ENCODE results near the gene DXO.
"Not testable (repeated sequence)": the region's sequence is repeated elsewhere in the genome, so short reads cannot be mapped to it uniquely, and the experiment has no call there.

The DXO gene

DNA sequence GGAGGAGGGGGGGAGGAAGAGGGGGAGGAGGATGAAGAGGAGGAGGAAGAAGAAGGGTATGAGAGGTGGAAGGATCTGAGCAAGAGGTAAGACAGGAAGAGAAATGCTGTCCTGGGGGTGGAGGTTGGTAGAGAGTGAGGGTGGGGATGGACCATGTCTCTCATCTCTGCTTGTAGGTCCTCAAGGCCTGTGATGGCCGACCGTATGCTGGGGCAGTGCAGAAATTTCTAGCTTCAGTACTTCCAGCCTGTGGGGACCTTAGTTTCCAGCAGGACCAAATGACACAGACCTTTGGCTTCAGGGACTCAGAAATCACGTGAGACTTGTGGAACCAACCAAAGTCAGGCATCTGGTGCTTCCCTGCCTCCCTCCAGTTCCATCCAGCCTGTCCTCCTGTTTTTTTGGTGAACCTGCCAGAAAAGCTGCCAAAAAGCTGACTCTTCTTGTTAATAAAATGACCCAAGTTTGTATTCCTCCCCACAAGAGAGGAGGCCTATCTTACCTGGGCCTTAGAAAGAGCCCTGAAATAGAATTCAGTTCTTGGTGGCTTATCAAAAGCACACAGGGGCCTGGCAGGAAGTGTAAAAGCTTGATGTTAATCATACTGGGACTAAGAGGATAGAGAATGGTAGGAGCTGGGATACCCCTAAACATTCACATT is 7.4 kb upstream of the DXO start:
- no peak for DNase-seq (ENCODE audit: low read depth)

DNA sequence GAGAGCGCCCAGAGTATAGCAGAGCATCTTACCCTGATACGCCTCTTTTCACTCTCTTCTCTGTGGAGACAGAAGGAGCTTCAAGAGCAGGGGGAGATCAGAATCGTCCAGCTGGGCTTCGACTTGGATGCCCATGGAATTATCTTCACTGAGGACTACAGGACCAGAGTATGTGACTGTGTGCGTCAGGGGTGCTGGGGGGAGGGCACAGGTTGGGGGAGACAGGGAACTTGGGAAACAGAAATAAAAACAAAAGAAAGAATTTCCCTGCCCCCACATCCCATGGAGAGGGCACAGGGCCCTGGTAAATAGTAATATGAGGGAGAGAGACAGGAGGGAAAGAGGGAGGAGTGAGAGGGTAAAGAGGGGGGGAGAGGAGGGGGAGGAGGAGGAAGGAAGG is 6.9 kb upstream of the DXO start:
- no peak for DNase-seq (ENCODE audit: low read depth)

DNA sequence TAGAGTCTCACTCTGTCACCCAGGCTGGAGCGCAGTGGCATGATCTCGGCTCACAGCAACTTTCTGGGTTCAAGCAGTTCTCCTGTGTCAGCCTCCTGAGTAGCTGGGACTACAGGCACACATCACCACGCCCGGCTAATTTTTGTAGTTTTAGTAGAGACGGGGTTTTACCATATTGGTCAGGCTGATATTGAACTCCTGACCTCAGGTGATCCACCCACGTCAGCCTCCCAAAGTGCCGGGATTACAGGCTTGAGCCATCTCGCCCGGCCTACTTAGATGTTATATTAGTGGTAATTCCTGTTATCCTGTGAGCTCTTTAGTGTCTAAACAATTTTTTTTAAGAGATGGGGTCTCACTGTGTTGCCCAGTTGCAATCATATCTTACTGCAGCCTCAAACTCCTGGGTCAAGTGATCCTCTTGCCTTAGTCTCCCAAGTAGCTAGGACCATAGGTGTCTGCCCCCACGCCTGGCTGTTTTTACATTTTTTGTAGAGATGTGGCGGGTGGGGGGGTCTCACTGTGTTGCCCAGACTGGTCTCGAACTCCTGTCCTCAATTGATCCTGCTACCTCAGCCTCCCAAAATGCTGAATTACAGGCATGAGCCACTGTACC is 6.0 kb upstream of the DXO start:
- DNase-seq (ENCODE audit: low read depth), result no peak

DNA sequence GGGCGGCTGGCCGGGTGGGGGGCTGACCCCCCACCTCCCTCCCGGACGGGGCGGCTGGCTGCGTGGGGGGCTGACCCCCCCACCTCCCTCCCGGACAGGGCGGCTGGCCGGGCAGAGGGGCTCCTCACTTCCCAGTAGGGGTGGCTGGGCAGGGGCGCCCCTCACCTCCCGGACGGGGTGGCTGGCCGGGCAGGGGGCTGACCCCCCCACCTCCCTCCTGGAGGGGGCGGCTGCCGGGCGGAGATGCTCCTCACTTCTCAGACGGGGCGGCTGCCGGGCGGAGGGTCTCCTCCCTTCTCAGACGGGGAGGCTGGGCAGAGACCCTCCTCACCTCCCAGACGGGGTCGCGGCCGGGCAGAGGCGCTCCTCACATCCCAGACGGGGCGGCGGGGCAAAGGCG is 4.1 kb upstream of the DXO start:
- not testable (repeated sequence) for DNase-seq (ENCODE audit: low read depth)

DNA sequence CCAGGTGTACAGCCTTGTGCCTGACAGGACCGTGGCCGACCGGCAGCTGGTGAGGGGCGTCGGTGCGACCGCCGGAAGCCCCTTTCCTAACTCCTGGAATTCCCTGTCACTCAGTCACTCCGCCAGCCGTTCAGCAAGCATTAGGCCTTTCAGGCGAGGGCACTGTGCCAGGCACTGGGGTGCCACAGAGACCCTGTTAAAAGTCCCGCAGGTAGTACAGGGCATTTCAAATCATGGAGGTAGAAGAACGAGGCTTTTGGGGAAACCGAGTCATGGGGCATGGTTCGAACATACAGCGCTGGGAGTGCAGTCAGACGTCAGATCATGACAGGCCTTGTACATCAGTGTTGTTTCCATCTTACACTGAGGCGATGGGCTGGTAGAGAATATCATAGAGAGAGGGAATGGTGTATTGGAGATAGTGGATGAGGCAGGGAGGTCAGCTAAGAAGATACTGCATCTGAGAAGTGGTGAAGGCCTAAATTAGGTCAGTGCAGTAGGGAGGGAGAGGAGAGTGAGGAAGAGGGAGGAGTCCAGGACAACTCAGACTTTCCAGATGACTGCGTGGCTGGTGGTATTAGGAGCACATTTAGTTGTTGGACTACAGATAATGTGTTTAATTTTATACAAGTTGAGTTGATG is 892 bp upstream of the DXO start:
- no peak for DNase-seq (ENCODE audit: low read depth)

DNA sequence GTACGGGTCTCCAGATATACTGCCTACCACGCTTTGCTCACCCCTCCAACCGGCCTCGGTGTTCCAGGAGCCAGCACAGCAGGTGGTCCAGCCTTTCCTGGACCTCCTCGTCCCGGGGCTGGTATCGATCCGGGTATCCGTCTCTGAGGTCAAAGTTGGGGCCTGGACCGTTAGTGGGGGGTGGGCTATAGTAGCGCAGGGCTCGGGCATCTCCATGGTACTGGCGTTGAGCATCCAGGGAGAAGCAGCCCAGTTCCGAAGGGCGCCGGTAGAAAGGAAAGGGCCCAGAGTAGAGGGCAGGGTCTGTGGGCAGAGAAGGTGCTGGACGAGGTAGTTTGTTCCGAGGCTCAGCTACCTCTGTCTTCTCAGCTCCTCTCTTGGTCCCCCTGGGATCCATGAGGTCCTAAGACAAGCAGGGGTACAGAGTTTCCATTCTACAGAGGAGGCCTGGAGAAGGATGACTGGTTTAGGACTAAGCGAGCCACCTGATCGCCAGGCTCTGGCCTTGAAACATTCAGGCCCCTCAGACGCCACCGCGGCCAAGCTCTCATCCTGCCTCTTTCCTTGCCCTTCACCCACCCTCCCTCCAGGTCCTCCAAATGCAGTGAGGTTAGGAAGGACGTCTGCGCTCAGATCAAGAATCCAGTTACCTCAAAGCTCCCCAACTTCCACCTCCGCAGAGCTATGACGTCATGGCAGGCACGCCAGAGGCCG is 502 bp downstream of the DXO start:
- no peak for DNase-seq (ENCODE audit: low read depth)

DNA sequence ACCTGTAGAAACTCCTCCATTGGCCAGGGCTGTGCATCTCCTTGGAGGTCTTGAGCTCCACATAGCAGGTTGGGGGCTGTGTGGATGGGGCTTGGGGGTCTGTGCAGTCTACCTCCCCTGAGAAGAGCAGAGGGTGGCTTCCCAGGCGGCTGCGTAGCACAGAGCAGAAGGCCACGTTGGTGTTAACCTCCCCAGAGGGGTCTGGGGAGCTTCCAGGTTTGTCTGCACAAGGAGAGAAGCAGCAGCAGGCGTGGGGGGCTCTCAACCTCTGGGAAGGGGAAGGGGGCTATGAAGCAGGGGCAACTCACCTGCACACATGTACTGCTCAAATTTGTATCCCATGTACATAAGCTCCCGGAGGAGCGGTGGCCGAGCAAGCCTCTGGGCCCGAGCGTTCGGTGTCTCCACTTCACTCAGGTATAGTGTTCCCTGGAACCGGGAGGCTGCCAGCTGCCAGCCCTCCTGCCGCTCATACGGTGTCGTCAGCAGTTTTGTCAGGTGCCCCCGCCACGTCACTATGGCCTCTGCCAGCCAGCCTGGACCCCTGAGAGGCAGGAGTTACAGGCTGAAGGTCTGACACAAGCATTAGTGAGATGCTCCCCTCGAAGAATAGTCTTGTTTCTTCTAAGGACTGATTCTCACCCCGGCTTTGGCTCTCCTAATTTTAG is 1.2 kb downstream of the DXO start:
- no peak for DNase-seq (ENCODE audit: low read depth)

DNA sequence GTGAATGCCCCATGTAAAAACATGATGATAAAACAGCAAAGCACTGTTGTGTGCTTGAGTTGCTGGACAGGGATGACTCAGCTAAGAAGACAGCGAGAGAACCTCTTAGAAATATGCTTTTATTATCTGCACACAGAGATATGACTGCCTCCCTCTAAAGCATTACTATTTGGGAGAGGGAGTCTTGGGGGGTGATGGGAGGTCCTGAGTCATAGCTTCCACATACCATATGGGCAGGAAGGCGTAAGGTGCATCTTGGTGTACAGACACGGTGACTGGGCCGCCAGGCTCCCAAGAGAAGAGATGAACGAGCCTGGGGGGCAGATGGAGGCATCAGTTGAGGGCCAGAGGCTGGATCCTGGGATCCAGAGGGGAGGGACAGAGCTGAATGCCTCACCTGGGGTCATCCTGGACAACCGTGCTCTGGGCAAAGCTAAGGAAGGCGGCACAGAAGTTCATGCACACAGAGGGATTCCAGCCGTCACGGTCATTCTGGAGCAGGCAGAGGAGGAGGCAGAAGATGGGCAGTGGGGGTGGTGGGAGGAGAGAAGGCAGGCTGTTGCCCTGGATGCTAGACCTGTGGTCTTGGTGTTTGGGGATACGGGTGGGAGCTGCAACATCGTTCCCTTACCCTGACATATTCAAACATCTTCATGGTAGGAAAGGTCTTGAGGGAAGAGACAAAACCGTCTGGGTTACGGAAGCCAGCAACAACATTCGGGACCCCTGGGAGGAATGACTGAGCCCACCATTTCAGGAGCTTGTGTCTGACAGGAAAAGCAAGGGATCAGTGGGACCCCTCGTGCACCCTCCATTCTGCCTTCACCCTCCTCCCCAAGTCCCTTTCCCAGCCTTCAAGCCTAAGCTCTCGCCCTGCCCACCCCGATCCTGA is 2.0 kb downstream of the DXO start:
- DNase-seq (ENCODE audit: low read depth), result no peak

DNA sequence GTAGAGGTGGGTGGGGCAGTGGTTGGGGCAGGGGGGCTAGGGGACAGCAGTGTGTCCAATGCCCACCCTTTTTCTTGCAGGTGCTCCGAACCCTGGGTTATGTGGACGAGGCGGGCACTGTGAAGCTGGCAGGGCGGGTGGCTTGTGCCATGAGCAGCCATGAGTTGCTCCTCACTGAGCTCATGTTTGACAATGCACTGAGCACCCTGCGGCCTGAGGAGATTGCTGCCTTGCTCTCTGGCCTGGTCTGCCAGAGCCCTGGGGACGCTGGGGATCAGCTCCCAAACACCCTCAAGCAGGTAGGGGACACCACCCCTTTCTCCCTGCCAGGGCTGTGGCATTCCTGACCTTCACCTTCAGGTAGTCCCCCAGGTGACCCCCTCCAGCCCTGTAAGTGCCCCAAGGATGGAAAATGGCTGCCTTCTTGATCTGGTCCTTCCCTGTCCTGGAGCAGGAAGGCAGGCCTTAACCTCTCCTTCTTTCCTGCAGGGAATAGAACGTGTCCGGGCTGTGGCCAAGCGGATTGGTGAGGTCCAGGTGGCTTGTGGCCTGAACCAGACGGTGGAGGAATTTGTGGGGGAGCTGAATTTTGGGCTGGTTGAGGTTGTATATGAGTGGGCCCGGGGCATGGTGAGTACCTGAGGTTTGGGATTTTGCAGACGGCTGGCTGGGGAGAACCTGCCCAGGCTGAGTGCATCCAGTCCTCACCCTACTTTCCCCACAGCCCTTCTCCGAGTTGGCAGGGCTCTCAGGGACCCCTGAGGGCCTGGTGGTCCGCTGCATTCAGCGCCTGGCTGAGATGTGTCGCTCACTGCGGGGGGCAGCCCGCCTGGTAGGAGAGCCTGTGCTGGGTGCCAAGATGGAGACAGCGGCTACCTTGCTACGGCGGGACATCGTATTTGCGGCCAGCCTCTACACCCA is 2.9 kb downstream of the DXO start:
- DNase-seq (ENCODE audit: low read depth), result no peak

DNA sequence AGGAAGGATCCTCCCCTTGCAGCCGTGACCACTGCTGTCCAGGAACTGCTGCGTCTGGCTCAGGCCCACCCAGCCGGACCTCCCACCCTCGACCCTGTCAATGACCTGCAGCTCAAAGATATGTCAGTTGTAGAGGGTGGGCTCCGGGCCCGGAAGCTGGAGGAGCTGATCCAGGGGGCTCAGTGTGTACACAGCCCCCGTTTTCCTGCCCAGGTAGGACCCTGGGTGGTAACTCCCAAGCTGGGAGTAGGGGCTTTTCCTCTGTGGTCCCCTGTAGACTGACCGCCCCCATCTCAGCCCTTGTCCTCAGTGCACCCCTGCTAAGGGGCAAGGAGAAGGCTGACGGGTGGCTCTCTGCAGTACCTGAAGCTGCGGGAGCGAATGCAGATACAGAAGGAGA is 3.6 kb downstream of the DXO start:
- DNase-seq (ENCODE audit: low read depth), result no peak

DNA sequence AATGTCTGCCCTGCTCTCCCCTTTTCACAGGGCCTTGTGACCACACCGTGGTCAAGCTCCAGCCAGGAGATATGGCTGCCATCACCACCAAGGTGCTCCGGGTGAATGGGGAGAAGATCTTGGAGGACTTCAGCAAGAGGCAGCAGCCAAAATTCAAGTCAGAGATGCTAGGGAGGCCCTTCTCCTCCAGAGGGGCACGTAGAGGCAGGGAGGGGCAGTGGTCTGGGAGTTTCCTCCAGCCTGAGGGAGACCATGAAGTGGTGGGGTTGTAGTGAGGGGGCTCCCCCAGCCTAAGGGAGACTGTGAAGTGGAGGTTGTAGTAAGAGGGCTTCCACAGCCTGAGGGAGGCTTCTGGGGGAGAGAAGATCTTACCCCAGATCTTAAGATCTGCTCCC is 4.0 kb downstream of the DXO start:
- no peak for DNase-seq (ENCODE audit: low read depth)

DNA sequence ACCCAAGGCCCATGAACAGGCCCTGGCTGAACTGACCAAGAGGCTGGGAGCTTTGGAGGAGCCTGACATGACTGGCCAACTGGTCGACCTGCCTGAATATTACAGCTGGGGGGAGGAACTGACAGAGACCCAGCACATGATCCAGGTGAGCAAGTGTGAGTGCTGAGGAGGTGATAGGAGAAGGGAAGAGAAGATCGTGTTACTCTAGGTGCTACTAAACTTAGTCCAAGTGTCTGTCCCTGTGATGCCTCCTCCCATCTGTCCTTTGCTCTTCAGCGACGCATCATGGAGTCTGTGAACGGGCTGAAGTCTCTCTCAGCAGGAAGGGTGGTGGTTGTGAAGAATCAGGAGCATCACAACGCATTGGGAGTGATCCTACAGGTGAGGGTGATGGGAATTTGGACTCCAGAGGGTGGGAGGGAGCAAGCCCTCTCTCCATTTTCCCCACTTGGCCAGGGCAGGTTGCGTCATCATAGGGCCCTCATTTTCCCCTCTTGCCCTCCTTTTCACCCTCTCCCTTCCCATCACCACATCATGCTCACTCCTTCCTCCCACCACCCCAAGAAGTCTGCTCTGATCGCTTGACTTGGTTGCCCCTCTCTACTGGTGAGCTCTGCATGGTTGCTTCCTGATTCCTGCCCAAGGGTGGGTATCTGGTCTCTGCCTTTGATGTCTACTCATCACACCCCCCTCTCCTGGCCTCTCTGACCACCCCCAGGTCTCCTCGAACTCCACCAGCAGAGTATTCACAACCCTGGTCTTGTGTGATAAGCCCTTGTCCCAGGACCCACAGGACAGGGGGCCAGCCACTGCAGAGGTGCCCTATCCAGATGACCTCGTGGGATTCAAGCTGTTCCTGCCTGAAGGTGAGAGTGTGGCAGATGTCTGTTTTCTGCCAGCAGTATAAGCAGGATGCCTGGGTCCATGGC is 4.7 kb downstream of the DXO start:
- DNase-seq (ENCODE audit: low read depth), result no peak

DNA sequence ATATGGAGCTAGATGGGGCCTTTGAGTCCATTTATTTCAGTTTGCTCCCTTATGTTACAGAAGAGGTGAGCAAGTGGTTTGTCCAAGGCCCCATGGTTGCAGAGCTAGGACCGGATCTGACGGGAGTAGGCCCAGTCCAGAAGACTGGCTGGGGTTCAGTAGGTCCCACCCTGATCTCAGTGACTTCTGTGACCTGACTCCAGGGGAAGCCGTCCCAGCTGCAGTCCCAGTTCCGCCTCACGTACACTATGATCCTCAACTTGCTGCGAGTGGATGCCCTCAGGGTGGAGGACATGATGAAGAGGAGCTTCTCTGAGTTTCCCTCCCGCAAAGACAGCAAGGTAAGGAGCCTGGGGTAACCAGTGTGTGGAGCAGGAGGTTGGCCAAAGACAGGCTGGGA is 5.4 kb downstream of the DXO start:
- DNase-seq (ENCODE audit: low read depth), result no peak

DNA sequence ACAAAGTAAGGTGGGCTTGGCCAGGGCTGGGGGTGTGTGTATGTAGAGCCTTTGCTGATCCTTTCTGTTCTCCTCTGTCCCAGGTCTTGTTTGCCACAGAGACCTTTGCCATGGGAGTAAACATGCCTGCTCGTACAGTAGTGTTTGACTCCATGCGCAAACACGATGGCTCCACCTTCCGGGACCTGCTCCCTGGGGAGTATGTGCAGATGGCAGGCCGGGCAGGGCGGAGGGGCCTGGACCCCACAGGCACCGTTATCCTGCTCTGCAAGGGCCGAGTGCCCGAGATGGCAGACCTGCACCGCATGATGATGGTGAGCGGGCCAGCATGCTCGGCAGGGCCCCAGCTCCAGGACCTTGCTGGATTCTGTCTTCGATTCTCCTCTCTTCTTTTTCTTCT is 6.2 kb downstream of the DXO start:
- DNase-seq (ENCODE audit: low read depth), result no peak

DNA sequence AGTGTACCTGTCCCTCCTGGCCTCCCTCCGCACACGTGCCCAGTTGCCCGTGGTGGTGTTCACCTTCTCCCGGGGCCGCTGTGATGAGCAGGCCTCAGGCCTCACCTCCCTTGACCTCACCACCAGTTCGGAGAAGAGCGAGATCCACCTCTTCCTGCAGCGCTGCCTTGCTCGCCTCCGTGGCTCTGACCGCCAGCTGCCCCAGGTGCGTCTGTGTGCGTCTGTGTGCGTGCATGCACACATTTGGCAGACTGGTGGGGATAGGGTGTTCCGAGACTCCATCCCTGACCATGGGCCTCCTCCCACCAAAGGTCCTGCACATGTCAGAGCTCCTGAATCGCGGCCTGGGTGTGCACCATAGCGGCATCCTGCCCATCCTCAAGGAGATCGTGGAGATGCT is 8.0 kb downstream of the DXO start:
- DNase-seq (ENCODE audit: low read depth), result no peak

DNA sequence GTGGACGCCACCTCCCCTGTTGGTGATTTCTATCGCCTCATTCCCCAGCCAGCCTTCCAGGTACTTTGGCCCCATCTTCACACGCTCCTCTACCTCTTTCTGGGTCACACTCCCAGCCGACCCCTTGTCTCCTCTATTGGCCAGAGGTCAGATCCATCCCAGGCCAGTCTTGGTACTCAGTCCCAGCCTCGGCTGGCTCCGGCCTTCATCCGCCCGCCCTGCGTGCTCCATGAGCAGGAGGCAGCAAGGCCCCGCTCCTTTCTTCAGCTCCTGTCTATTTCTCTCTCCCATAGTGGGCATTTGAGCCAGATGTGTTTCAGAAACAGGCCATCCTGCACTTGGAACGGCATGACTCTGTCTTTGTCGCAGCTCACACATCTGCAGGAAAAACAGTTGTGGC is 10.3 kb downstream of the DXO start:
- no peak for DNase-seq (ENCODE audit: low read depth)

DNA sequence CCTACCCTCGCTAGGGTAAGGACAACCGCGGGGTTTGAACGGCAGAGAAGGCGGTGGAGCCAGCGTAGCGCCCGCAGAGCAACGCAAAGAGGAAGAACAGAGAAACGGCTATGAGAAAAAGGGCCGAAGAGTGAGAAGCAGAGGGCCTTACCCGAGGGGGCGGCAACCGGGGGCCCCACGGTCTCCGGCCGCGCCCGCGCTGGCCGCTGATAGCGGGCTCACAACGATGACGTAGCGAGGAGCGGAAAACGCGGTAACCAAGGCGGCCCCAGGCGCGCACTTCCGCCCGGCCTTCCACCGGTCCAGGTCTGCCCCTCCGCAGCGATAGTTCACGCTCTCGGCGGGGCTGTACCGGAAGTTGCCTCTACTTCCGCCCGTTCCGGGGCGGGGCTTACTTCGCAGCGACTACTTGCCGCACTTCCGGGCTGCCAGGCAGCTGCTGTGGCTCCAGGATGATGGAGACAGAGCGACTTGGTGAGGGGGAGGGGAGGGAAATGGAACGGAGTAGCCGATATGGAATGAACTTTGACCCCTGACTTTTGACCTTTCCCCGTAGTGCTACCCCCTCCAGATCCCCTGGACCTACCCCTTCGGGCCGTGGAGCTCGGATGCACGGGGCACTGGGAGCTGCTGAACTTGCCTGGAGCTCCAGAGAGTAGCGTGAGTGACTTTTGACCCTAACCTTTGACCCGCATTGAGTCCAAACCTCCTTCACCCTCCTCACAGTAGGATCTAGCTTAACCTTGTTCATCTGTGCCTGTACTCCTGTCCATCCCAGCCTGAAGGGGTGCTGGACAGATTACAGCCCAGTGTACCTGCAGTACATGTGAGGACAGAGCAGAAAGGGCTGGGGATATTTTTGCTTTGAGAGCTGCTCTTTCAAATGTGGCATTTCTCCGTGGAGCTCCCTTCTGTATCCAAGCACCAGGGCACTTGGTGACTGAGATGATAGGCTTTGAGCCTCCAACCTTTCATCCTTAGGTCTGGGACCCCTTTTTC is 12.9 kb downstream of the DXO start, which contains the start of the genes NELFE and SKIC2:
TSS of gene NELFE (minus strand) at position 231 of the 999 bp plus-strand sequence. CDS start 525 bp downstream, outside the sequence.
TSS of gene SKIC2 (plus strand) at position 435 of the 999 bp plus-strand sequence. CDS start at position 453, 18 bp downstream.
- DNase-seq (ENCODE audit: low read depth), result peak; percentile 96

DNA sequence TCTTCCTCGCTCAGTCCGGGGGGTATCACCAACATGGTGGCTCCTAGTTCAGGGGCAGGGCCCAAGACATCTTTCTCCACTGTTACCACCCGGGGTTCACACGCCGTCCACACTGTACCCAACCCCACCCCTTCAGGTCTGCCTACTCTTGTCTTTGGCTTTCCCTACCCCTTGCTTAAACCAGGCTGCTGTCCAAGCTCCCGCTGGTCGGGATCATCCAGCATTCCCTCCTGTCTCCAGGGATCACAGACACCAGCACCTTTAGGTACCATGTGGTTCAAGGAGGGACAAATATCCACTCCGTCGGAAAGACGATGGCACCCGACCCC is 13.6 kb downstream of the DXO start:
- DNase-seq (ENCODE audit: low read depth), result no peak

Data from HS-27A (cell line).